Body of pancreas (tissue), 4 donors: ENCODE results near the gene ASB15.

Experiments
- CTCF ChIP-seq, 7 experiments: fragments of 450-650 bp in 4 of 7; fragments of 200-600 bp in 3 of 7; sonication (generic) in 3 of 7; IDR thresholded peaks; one replicate each; pipeline ENCODE4 v1.5.1; 2016 to 2019; ENCODE audit warnings: antibody characterized with exemption in 7 of 7
- POLR2A ChIP-seq, 3 donors: fragments of 450-650 bp; IDR thresholded peaks; one replicate each; pipeline ENCODE4 v1.6.1; 2016; ENCODE audit warnings: antibody characterized with exemption in 3 of 3, mild to moderate bottlenecking in 2 of 3

- TF ChIP-seq CTCF (IDR thresholded peaks at IDR 0.05) (no peak), POLR2A (IDR thresholded peaks at IDR 0.05) (no peak)
Observed at GRCh38 chr7:123622660-123623386, 21.2 kb downstream of the ASB15 start.
